Right lobe of liver (tissue), 6 donors: Measurements from ENCODE around the gene SLC22A1. TPM values are rescaled to one million over a fixed set of nuclear protein-coding genes. Genes with fewer than 3 reads are reported as not detected.

Source experiments
- ATAC-seq, 4 donors: fragments of 200-7000 bp; cut with Tn5 transposase; one replicate each; pipeline ENCODE4 v1.9.1; 2020; ENCODE audit warnings: mild to moderate bottlenecking in 4 of 4, moderate library complexity in 4 of 4
- DNase-seq, 3 donors: peaks; one replicate each; pipeline ENCODE4 v3.0.0-alpha.2; 2020
- H3K27ac ChIP-seq, 3 donors: fragments of 200-600 bp; one replicate each; pipeline ENCODE4 v1.8.0; 2022
- H3K27me3 ChIP-seq, 2 donors: fragments of 200-600 bp; one replicate each; pipeline ENCODE4 v1.8.0; 2022
- H3K36me3 ChIP-seq, 4 donors: fragments of 200-600 bp; sonication (generic) in 1 of 4; one replicate each; pipeline versions ENCODE4 v1.5.1 to v1.8.0; 2017 to 2022; ENCODE audit warnings: control low read depth in 1 of 4
- H3K4me1 ChIP-seq, 4 donors: fragments of 200-600 bp; sonication (generic) in 1 of 4; one replicate each; pipeline versions ENCODE4 v1.5.1 to v1.8.0; 2017 to 2022; ENCODE audit warnings: control low read depth in 1 of 4
- H3K4me3 ChIP-seq, 3 donors: fragments of 200-600 bp; one replicate each; pipeline ENCODE4 v1.8.0; 2022
- H3K9me3 ChIP-seq, 4 donors: fragments of 200-600 bp; sonication (generic) in 1 of 4; one replicate each; pipeline versions ENCODE4 v1.5.1 to v1.8.0; 2017 to 2022; ENCODE audit warnings: control low read depth in 1 of 4
- CTCF ChIP-seq, 4 donors: fragments of 200-600 bp in 3 of 4; fragments of 450-650 bp in 1 of 4; IDR thresholded peaks; one replicate each; pipeline versions ENCODE4 v1.5.1 to v1.8.0; 2016 to 2022; ENCODE audit warnings: antibody characterized with exemption in 4 of 4, mild to moderate bottlenecking in 2 of 4
- POLR2A ChIP-seq: fragments of 450-650 bp; IDR thresholded peaks from one replicate; pipeline ENCODE4 v1.6.1; 2017; ENCODE audit warnings: antibody characterized with exemption, mild to moderate bottlenecking
- WGBS: methylation state at CpG from one replicate; pipeline ENCODE4 v1.1.6; 2018; ENCODE audit warnings: low coverage, low lambda C conversion rate; ENCODE audit not compliant: insufficient coverage; ENCODE audit errors: missing lambda C conversion rate; 5-methylcytosine and 5-hydroxymethylcytosine counted together
- intact Hi-C, 2 donors: fragments of 100-400 bp; cut with DNase I; formaldehyde crosslinking; loops; one replicate each; pipeline versions ENCODE4 v1.11.2 to v1.14.1; 2022
- total RNA-seq, 6 experiments: library from RNA; depleted of rRNA in 2 of 6; stranded (reverse); fragments of >200 nt in 2 of 6; fragmentation: NEBNext Ultra II Directional in 3 of 6; extraction: Animal tissue kit (Norgen Biotek cat#: 25700) in 3 of 6; gene quantifications; one replicate each; pipeline versions ENCODE4 v1.1.0 to v1.2.4, GENCODE V29; 2016 to 2023
- donor health status: DM: no; HTN: yes; CAD: no.
- donor health status: DM: no; HTN: no; CAD: no.
- donor health status: DM: no; HTN: no; CAD: no.
- donor health status: DM: no; HTN: yes; CAD: no.
- donor health status: DM: no; HTN: yes; CAD: no.

SLC22A1 gene
- total RNA-seq, 6 experiments from 2014 or later, result 190 to 1,656 (median 769) TPM

DNA sequence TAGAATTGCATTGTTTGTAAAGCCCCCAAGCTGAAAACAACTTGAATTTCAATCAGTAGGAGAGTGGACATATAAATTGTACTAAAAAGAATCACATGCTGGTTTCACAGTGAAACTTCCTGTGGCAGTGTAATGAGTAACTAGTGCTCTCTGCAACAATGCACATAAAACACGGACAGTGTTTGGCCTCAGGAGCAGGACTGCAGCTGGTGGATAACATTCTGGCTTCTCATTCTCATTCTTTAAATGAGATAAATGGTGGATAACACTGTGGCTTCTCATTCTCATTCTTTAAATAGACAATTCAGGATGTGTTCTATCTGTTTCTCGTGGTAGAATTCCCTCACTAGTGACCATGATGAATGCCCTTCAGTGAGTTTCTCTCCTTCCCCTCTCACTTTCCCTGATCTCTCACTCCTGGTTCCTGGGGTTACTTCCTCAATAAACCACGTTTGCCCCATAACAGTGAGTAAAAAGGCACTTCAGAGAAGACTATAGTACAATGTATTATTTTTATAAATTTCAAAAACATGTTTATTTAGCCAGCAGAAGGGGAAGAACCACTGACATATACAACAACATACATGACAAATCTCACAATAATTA is 77.1 kb downstream of the SLC22A1 start:
- H3K9me3 ChIP-seq, result peaks cover 0 to 5% (median 2%) of the 10 kb centered on the region in 4 donors
- no peak overlapping the region for H3K27ac ChIP-seq
- H3K27me3 ChIP-seq, result no peaks in the 10 kb centered on the region
- H3K36me3 ChIP-seq, result no peaks in the 10 kb centered on the region
- intact Hi-C loops, result no loop called here
- H3K4me3 ChIP-seq, result no peak overlapping the region
- ATAC-seq, result peak; percentile 93 to 98 (median 94)
- no peak for DNase-seq
- no peaks in the 10 kb centered on the region for H3K4me1 ChIP-seq
- WGBS, result 0% methylated on average over 3 of the region's 3 CpGs
- TF ChIP-seq POLR2A (no peak), CTCF (IDR thresholded peaks at IDR 0.05) (no peak)

- H3K27me3 ChIP-seq, result no peaks in the 10 kb centered on the region
Observed at GRCh38 chr6:160201061-160201460, 79.4 kb downstream of the SLC22A1 start.

DNA sequence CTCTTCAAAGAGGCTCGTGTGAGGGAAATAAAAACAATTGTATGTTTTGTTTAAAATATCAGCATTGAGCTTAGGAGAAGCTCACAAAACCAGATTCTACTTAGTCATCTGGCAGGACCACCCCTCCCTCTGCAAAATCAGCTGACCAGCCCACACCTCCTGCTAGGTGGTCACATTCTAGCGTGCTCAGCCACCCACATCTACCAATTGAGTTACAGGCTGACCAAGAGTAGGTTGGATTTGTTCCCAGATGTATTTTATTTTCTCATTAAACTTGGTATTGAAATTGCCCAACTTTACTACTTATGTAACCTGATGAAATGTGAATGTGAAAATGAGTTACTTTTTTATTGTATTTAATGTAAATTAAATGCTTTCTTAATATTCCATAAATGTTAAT is 80.8 kb downstream of the SLC22A1 start:
- TF ChIP-seq POLR2A (no peak), CTCF (IDR thresholded peaks at IDR 0.05) (no peak)
- WGBS, result 41% methylated on average over 2 of the region's 2 CpGs
- ATAC-seq (no peak), DNase-seq (no peak)
- no peak overlapping the region for H3K4me3 ChIP-seq
- no peaks in the 10 kb centered on the region for H3K4me1 ChIP-seq
- H3K9me3 ChIP-seq, result no peaks in the 10 kb centered on the region
- no peak overlapping the region for H3K27ac ChIP-seq
- H3K27me3 ChIP-seq, result no peaks in the 10 kb centered on the region
- intact Hi-C loops, result no loop called here
- H3K36me3 ChIP-seq, result no peaks in the 10 kb centered on the region

More at GRCh38 chr6:160201061-160201460, 79.4 kb downstream of the SLC22A1 start:
- intact Hi-C loops, result no loop called here
- no peaks in the 10 kb centered on the region for H3K36me3 ChIP-seq
- ATAC-seq (no peak), DNase-seq (no peak)
- H3K9me3 ChIP-seq, result no peaks in the 10 kb centered on the region
- H3K27ac ChIP-seq, result no peak overlapping the region
- H3K4me3 ChIP-seq, result no peak overlapping the region
- no peaks in the 10 kb centered on the region for H3K4me1 ChIP-seq
- no peak for TF ChIP-seq CTCF (IDR thresholded peaks at IDR 0.05)
- TF ChIP-seq POLR2A, result no peak
- WGBS, result 72% methylated on average over 2 of the region's 2 CpGs

- 81% methylated on average over 2 of the region's 3 CpGs for WGBS
- TF ChIP-seq CTCF (IDR thresholded peaks at IDR 0.05), result no peak
- TF ChIP-seq POLR2A, result no peak
- DNase-seq, result no peak
- H3K36me3 ChIP-seq, result no peaks in the 10 kb centered on the region
- no peaks in the 10 kb centered on the region for H3K4me1 ChIP-seq
- no peak overlapping the region for H3K4me3 ChIP-seq
- no peaks in the 10 kb centered on the region for H3K9me3 ChIP-seq
- no peaks in the 10 kb centered on the region for H3K27me3 ChIP-seq
- H3K27ac ChIP-seq, result no peak overlapping the region
- intact Hi-C loops, result no loop called here
- ATAC-seq, result no peak
Observed at GRCh38 chr6:160203076-160203475, 81.5 kb downstream of the SLC22A1 start.

- Histone ChIP-seq H3K36me3 (no peaks in the 10 kb centered on the region), H3K9me3 (no peaks in the 10 kb centered on the region), H3K27ac (no peak overlapping the region), H3K4me3 (no peak overlapping the region), H3K4me1 (no peaks in the 10 kb centered on the region), H3K27me3 (no peaks in the 10 kb centered on the region)
- ATAC-seq, result no peak
- no peak for TF ChIP-seq POLR2A
- no peak for TF ChIP-seq CTCF (IDR thresholded peaks at IDR 0.05)
- intact Hi-C loops, result no loop called here
- DNase-seq, result no peak
Observed at GRCh38 chr6:160203522-160203921, 81.9 kb downstream of the SLC22A1 start.
